T-helper 1 cell (primary cell): Measurements from ENCODE around the gene OR4C6.

Source experiments
- DNase-seq, 5 donors: peaks; one replicate each; pipeline ENCODE4 v3.0.0-alpha.2; 2012 to 2020
- total RNA-seq, 4 donors: gene quantifications; one replicate each; lab custom pipeline; 2026; lab: John Stamatoyannopoulos, UW

OR4C6 gene
- 0 reads per million in 4 donors for total RNA-seq

DNA sequence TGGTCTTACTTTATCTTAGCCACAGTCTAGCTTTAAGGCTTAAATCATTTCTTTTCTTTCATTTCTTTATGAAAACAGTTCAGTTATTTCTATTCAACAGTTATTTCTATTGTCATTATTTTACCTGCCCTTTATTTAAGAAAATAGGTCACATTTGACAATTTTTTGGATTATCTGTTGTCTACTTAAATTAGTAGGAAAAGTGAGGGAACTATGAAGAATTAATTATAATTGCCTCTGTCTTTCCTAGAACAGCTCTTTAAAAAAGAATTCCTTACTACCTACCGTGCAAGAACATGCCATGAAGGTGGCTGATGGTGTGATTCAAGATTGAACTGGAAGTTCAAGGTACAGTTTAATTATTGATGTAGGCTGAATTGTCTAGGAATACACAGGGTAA, at the start of gene OR4C6:
Gene OR4C6, plus strand, starts transcription at position 301 of the 400 bp plus-strand sequence. CDS start 2,966 bp downstream, outside the sequence.
- no peak for DNase-seq

DNA sequence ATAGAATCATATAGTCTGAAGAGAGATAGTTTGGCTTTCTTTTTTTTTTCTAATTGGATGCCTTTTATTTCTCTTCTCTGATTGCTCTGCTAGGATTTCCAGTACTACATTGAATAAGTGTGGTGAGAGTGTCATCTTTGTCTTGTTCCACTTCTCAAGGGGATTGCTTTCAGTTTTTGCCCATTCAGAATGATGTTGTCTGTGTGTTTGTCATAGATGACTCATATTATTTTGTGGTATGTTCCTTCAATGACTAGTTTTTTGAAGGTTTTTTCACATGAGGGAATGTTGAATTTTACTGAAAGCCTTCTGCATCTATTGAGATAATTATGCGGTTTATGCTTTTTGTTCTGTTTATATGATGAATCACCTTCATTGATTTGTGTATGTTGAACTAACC, 37.5 kb upstream of the OR4C6 start:
- no peak for DNase-seq

DNA sequence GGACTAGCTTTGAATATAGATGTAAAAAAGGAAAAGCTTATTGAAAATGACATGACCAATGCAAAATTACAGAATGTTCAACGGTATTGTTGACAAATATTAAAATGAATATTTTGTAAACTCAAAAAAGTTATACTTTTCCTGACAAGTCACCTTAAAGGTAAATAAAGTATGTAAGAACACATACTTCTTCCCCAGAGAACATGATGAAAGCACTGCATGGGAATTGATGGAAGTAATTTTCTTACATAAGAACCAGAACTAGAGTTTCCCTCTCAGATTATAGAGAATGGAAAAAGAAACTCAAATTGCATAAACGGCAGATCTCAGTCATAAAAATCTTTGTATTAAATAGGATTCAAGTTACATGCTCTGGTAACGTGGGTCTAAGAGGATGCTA, 27.2 kb upstream of the OR4C6 start, which contains the start of gene OR4P4:
Gene OR4P4, plus strand, starts transcription at position 301 of the 400 bp plus-strand sequence.
- no peak for DNase-seq

DNA sequence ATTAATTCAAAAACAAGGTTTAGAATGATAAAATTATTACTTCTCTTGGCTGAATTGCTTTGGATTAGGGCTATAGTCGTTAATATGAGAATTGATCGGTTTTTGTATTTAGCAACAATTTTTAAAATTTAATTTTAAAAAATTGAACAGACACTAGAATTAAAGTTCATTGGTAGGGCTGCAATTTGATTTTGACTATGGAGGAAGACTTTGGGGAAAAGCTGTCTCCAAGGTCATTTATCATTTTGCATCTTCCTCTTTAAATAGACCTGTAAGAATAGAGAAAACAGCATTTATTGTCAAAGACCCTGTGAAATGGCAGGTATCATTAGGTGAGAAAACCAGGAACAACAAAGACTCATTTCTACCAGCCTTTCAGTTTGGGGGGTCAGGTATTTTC, 14.0 kb upstream of the OR4C6 start, which contains the start of gene OR4S2:
Gene OR4S2, plus strand, starts transcription at position 301 of the 400 bp plus-strand sequence. CDS start 2,577 bp downstream, outside the sequence.
- DNase-seq = no peak

DNA sequence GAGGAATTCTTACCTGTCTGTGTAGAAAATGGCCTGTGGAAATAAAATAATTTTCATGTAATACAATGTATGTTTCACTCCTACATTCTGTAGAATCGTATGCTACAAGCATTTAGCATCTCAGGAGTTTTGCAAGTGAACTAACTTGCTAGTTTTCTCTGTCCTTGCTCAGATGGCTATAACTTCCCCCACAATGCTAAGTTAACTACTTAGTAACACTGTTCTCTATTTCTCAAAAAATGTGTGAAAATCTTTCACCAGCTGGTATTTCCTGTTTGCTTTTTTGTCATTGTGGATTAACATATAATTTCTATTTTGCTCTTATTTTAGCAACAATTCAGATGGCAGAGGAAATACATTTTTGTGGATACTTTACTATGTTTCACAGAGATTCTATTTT, 9.4 kb upstream of the OR4C6 start:
- DNase-seq = no peak

DNA sequence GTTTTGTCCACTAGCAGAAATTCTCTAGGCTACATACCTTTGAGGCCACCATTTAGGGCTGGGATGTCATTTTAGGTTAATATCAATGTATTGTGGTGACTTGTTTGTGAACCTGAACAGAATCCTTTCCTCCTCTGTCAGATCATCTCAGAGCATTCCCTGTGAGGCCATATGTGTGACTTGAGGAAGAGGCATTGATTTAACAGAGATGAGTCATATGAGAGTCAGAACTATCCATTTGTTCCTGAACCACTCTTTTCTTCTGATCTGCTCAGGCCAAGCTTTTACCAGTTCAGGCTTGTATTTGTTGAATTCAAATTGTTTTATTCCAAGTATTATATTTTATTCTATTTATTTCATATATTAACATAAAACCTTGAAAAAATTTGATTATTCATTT, 6.9 kb upstream of the OR4C6 start:
- DNase-seq = no peak

DNA sequence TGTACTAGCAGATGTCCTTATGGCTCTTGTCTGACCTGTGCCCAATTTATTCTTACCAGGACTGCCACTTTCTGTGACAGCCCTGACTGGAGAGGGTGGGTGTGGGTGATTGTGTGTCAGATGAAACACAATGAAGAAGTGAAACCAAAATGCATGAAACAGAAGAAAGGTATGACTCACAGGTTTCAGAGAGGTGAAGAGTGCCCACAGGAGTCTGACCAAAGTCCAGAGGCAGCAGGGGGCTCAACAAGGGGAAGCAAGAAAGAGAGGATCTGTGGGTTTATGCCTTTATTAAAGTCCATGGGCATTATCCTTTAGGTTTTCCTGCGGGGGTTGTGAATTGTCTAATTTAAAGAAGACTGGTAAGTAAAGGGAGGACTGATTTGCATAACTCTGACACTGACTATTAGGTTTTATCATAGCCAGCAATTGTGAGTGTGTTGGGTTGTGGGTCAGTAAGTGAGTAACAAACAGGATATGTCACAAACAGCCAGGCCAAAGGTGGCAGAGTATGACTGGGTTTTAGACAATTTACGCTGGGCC, 3.9 kb upstream of the OR4C6 start:
- no peak for DNase-seq

DNA sequence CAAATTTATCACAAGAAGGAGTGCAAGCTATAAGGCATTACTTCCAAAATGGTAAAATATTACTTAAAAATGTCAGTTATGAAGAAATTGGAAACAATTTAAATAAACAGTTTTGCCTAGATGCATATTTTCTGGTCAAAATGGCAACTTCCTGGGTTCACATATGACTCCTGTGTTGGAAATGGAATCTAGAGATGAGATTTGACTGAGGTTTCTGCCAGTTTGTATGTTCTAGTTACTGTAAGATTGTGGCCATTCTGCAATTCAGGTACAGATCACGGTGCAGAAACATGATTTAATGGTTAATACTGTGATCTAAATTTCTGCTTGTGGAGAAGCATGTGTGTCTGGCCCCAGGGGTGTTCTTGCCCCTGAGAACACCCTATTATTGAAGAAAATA, 3.4 kb upstream of the OR4C6 start:
- no peak for DNase-seq

DNA sequence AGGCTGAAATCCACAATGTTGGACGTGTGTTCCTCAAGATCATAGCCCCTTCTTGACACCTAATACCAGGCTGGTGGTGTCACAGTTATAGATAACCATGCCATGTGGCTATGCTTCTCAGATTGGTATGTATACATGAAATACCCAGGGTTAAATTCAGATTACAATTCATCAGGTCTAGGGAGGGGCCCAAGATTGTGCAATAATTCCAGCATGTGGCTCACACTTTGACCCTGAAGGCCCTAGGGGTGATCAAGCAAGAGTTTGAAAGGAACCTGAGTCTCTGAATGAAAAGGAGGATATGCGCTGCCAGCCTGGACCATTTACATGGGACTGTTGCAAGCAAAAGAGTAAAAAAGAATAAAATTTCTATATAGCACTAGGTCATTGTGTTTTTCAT, 7.4 kb downstream of the OR4C6 start:
- no peak for DNase-seq

DNA sequence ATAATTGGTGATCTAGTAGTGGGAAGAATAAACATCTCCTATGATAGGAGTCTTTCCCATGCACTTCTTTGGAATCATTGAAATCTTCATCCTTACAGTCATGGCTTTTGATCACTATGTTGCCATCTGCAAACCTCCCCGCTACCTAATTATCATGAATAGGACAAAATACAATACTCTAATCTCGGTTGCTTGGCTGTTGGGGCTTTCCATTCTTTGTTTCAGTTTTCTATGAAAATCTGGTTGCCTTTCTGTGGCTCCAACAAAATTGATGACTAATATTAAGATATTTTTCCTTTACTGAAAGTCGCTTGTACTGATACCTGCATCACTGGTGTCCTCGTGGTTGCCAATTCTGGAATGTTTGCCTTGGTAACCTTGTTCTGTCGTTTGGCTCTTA, 11.9 kb downstream of the OR4C6 start:
- no peak for DNase-seq

DNA sequence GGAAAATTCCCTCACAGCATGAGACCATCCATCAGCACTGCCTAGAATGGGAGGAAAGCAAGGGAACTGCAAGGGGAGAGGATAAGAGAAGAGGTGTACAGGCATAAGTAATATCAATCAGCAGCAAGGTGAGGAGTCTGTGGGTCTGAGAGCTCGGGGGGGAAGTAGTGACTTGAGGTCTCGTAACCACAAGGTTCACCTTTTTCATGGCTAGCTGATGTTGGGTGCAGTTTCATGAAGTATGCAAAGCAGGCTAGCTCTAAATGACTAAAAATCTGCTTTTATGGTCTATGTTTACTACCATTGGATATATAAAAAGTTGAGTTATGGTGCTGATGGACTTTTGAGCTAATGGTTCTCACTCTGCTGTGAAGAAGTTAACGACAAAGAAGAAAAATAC, 35.8 kb downstream of the OR4C6 start:
- DNase-seq = no peak

DNA sequence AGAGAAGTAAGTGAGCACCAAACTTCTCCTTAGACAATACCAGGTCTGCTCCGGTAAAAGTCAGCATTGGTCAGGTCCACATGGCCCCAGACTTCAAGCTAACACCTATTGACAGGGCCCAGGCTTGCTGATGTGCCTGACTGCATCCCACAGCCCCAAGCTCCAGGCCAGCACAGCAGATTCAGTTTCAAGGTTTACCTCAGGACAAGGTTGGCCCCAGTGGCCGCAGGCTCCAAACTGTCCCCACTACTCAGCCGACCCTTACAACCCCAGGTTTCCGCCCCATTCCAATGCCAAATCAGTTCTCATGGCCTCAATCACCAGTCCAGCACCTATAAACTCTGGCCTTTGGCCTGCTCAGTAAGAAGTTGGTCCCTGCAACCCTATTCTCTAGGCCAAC, 39.4 kb downstream of the OR4C6 start:
- no peak for DNase-seq

DNA sequence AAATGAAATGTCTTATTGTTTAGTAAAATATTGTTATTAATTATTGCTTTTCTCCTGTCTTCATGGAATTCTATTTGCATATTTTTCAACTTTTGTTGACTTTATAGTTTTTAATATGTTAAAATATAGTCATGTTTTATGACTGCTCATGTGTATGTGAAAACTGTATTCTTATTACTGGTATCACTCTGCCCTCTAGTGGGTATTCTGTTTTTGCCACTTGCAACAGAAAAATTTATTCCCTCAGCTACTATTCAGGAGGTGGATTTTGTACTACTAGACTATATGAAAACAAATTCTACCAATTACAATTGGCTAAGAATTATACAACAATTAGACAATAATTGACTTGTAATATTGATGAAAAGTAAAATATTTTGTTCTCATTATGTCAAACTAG, 45.0 kb downstream of the OR4C6 start:
- DNase-seq = peak in 1 of 5 donors; percentile 16

DNA sequence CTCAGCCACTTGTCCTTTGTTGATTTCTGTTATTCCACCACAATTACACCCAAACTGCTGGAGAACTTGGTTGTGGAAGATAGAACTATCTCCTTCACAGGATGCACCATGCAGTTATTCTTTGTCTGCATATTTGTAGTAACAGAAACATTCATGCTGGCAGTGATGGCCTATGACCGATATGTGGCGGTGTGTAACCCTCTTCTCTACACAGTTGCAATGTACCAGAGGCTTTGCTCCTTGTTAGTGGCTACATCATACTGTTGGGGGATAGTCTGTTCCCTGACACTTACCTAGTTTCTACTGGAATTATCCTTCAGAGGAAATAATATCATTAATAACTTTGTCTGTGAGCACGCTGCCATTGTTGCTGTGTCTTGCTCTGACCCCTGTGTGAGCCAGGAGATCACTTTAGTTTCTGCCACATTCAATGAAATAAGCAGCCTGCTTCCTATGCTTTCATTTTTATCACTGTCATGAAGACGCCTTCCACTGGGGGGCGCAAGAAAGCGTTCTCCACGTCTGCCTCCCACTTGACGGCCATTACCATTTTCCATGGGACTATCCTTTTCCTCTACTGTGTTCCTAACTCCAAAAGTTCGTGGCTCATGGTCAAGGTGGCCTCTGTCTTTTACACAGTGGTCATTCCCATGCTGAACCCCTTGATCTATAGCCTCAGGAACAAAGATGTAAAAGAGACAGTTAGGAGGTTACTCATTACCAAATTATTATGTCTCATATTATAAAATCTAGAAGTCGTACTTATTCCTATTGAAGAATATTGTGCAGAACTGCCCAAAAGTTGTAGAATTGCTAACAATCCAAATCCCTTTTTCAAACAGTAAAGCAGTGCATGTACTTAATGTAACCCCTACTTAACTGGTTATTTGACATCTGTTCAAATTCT, 53.2 kb downstream of the OR4C6 start:
- DNase-seq = no peak
